HUES64 (cell line): ENCODE measurements around the gene EPHB2.
A peak's percentile ranks its signal among the peaks of the same experiment; 100 is the strongest.

Source experiments
- H3K27ac ChIP-seq: 2 replicates; pipeline ENCODE4 v1.7.0; 2013; ENCODE audit warnings: low read depth, low read length, inconsistent platforms
- H3K27me3 ChIP-seq: 2 replicates; pipeline ENCODE4 v1.6.1; 2013; ENCODE audit warnings: mild to moderate bottlenecking, low read length; ENCODE audit not compliant: insufficient read depth
- H3K36me3 ChIP-seq: 2 replicates; pipeline ENCODE4 v1.6.1; 2013; ENCODE audit warnings: mild to moderate bottlenecking, low read length; ENCODE audit not compliant: insufficient read depth
- H3K4me1 ChIP-seq: 2 replicates; pipeline ENCODE4 v1.6.1; 2013; ENCODE audit warnings: mild to moderate bottlenecking, low read length, moderate library complexity; ENCODE audit not compliant: insufficient read depth
- H3K4me3 ChIP-seq: 2 replicates; pipeline ENCODE4 v1.5.1; 2013; ENCODE audit warnings: mild to moderate bottlenecking, low read length, moderate library complexity
- H3K9ac ChIP-seq: 2 replicates; pipeline ENCODE4 v1.6.1; 2013; ENCODE audit warnings: mild to moderate bottlenecking, low read depth, low read length
- H3K9me3 ChIP-seq: 2 replicates; pipeline ENCODE4 v1.6.1; 2013; ENCODE audit warnings: low read depth, low read length; ENCODE audit not compliant: insufficient read depth
- WGBS: fragments of 150-250, 120-280 bp; methylation state at CpG from one replicate; pipeline ENCODE4 v1.1.7; 2013; ENCODE audit warnings: missing lambda C conversion rate; 5-methylcytosine and 5-hydroxymethylcytosine counted together

Gene EPHB2

GRCh38 chr1:22709891-22710700 lies 543 bp upstream of the EPHB2 start:
- peaks cover 26% of the 10 kb centered on the region for H3K27me3 ChIP-seq
- peak overlapping the region; percentile 55 for H3K4me3 ChIP-seq
- no peaks in the 10 kb centered on the region for H3K36me3 ChIP-seq
- no peaks in the 10 kb centered on the region for H3K9me3 ChIP-seq
- peak overlapping the region; percentile 74; the same call in 1 of the 2 replicates for H3K9ac ChIP-seq
- H3K4me1 ChIP-seq: no peaks in the 10 kb centered on the region
- no peak overlapping the region for H3K27ac ChIP-seq
- 8% methylated on average over 50 of the region's 50 CpGs for WGBS

DNA sequence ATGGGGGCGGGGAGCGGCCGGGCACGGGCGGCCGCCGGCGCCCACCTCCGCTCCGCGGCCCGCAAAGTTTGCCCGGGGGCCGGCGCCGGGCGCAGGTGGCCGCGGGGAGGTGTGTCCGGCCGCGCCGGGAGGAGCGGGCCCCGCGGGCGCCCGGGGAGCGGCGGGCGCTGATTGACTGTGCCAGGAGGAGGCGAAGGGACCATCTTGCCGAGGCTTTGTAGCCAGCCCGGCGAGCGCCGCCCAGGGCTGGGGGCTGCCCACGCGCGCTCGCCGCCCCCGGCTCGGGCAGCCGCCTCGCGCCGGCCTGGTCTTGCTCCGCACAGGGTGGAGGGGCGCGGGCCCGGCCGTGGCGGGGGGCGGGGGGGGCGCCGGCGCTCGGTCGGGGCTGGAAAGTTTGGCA lies 432 bp downstream of the EPHB2 start:
- no peaks in the 10 kb centered on the region for H3K9me3 ChIP-seq
- H3K27ac ChIP-seq: no peak overlapping the region
- H3K9ac ChIP-seq: no peak overlapping the region
- peaks cover 26% of the 10 kb centered on the region for H3K27me3 ChIP-seq
- under 1% methylated on average over 58 of the region's 60 CpGs for WGBS
- H3K4me3 ChIP-seq: peak overlapping the region; percentile 55
- H3K4me1 ChIP-seq: no peaks in the 10 kb centered on the region
- no peaks in the 10 kb centered on the region for H3K36me3 ChIP-seq

- peak overlapping the region; percentile 55 for H3K4me3 ChIP-seq
- H3K27ac ChIP-seq: no peak overlapping the region
- H3K9me3 ChIP-seq: no peaks in the 10 kb centered on the region
- H3K4me1 ChIP-seq: peaks cover 3% of the 10 kb centered on the region; the same call in 1 of the 2 replicates
- H3K27me3 ChIP-seq: peaks cover 26% of the 10 kb centered on the region
- no peak overlapping the region for H3K9ac ChIP-seq
- H3K36me3 ChIP-seq: no peaks in the 10 kb centered on the region
- 28% methylated on average over 53 of the region's 53 CpGs for WGBS
Measured at GRCh38 chr1:22711591-22712501, 1.2 kb downstream of the EPHB2 start.

- Histone ChIP-seq H3K9me3 (no peaks in the 10 kb centered on the region), H3K4me1 (peaks cover 9% of the 10 kb centered on the region; the same call in 1 of the 2 replicates), H3K27me3 (peaks cover 26% of the 10 kb centered on the region), H3K4me3 (peak overlapping the region; percentile 55; the same call in 1 of the 2 replicates), H3K36me3 (no peaks in the 10 kb centered on the region), H3K27ac (no peak overlapping the region), H3K9ac (no peak overlapping the region)
- 89% methylated on average over 19 of the region's 19 CpGs for WGBS
Measured at GRCh38 chr1:22712502-22713271, 2.0 kb downstream of the EPHB2 start.

DNA sequence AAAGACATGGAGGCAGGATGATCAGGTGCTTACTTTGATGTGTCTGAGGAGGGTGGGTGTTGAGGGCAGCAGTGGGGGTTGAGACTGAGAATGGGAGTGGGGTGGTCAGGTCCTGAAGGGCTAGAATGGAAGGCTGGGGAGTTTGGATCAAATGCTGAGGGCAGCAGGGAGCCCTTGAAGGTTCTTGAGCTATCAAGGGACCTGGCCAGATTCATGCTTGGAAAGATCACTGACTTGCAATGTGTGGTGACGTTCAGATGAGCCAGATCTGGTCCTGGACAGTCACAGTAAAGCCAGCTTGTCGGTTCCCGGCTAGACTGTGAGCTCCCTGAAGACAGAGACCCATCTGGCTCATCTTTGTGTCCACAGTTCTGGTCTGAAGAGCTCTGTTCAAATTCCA lies 3.8 kb downstream of the EPHB2 start:
- peaks cover 25% of the 10 kb centered on the region for H3K27me3 ChIP-seq
- H3K9ac ChIP-seq: no peak overlapping the region
- H3K4me1 ChIP-seq: peaks cover 9% of the 10 kb centered on the region; the same call in 1 of the 2 replicates
- no peaks in the 10 kb centered on the region for H3K36me3 ChIP-seq
- WGBS: 94% methylated on average over 3 of the region's 3 CpGs
- H3K9me3 ChIP-seq: no peaks in the 10 kb centered on the region
- H3K4me3 ChIP-seq: no peak overlapping the region
- H3K27ac ChIP-seq: no peak overlapping the region

- WGBS: 72% methylated on average over 11 of the region's 11 CpGs
- Histone ChIP-seq H3K27ac (0 out of 2 replicates have a peak overlapping the region, but pooled peaks have one; percentile 30), H3K4me3 (no peak overlapping the region), H3K27me3 (peaks cover 8% of the 10 kb centered on the region), H3K9me3 (no peaks in the 10 kb centered on the region), H3K9ac (no peak overlapping the region), H3K36me3 (no peaks in the 10 kb centered on the region), H3K4me1 (peaks cover 9% of the 10 kb centered on the region; the same call in 1 of the 2 replicates)
Measured at GRCh38 chr1:22717037-22717760, 6.6 kb downstream of the EPHB2 start.

DNA sequence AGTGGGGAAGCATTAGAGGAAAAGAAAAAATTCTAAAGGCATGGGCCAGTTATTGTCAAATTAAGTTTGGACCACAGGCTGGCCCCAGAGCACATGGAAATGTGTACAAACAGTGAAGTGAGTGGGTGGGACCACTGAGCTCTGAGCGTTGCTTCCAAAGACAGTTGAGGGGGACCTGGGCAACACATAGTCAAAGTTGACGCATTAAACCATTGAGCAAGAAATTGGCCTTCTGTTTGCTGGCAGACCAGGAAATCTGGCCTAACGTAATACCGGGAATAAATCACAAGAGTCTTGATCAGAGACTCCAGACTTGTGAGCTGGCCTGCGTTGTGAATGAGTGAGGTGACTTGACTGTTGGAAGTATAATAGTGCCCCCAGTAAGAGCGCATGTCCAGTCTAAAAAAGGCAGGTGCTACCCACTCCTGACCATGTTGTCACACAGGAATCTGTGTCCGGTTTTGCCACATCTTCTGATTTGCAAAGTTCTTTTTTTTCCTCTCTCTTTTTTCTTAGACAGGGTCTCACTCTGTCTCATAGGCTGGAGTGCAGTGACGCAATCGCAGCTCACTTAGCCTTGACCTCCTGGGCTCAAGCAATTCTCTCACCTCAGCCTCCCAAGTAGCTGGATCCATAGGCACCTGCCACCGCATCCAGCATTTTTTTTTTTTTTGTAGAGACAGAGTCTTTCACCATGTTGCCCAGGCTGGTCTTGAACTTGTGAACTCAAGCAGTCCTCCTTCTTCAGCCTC lies 10.7 kb downstream of the EPHB2 start:
- Histone ChIP-seq H3K9ac (no peak overlapping the region), H3K4me1 (peaks cover 9% of the 10 kb centered on the region; the same call in 1 of the 2 replicates), H3K9me3 (no peaks in the 10 kb centered on the region), H3K4me3 (no peak overlapping the region), H3K36me3 (no peaks in the 10 kb centered on the region), H3K27ac (no peak overlapping the region), H3K27me3 (no peaks in the 10 kb centered on the region)
- WGBS: 94% methylated on average over 10 of the region's 10 CpGs

DNA sequence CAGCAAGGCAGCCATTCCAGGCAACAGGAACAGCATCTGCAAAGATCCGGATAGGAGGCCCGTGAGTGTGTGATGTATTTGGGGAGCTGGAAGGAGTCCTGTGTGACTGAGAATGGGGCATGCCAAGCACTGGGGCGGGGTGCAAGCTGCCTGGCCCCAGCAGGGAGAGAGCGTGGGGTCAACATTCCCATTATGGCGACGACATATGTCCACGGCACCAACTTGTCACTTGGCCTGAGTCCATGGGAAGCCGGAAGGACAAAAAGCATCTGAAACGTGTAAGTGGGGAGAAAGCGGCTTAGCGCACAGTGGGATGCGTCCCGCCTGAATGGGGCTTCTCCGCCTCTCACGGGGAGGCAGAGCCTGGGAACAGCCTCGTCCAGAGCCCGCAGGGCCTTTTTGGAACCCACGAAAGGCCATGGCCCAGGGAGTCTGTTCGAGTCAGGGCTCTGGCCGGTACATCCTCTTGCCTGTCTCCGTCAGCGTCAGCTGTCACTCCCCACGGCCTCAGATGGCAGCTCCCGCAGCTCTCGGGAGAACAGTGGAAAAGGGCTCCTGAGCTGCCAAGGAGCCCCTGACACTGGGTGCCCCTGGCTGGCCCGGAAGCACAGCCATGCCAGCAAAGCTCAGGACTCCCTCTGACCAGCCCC lies 12.4 kb downstream of the EPHB2 start:
- no peak overlapping the region for H3K27ac ChIP-seq
- H3K36me3 ChIP-seq: no peaks in the 10 kb centered on the region
- no peak overlapping the region for H3K9ac ChIP-seq
- no peaks in the 10 kb centered on the region for H3K9me3 ChIP-seq
- H3K27me3 ChIP-seq: no peaks in the 10 kb centered on the region
- H3K4me1 ChIP-seq: no peaks in the 10 kb centered on the region
- 68% methylated on average over 26 of the region's 26 CpGs for WGBS
- no peak overlapping the region for H3K4me3 ChIP-seq

DNA sequence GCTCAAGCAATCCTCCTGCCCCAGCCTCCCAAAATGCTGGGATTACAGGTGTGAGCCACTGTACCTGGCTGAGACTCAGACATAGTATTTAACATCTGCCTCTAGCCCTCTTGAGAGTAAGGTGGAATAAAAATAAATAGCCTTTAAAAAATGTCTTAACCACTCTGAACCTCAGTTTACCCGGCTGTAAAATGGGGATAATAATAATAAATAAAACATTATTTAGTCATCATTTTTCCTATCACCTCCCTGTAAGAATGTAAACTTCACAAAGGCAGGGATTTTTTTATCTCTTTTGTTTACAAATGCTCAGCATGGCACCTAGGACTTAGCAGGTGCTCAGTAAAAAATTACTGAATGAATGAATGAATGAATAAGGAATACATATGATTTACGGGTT lies 17.2 kb downstream of the EPHB2 start:
- no peaks in the 10 kb centered on the region for H3K9me3 ChIP-seq
- H3K27me3 ChIP-seq: no peaks in the 10 kb centered on the region
- H3K9ac ChIP-seq: no peak overlapping the region
- no peak overlapping the region for H3K27ac ChIP-seq
- H3K4me1 ChIP-seq: peaks cover 7% of the 10 kb centered on the region
- WGBS: 83% methylated on average over 1 of the region's 2 CpGs
- H3K4me3 ChIP-seq: no peak overlapping the region
- no peaks in the 10 kb centered on the region for H3K36me3 ChIP-seq
